HG02884 (cell line): ENCODE data around the gene GAPVD1.
"Not testable (repeated sequence)": the region's sequence is repeated elsewhere in the genome, so short reads cannot be mapped to it uniquely, and the experiment has no call there.

Source experiments
- ATAC-seq: cut with Tn5 transposase; IDR thresholded peaks from one replicate; pipeline ENCODE4 v1.9.1; 2021; ENCODE audit warnings: mild to moderate bottlenecking, moderate library complexity; ENCODE audit not compliant: unreplicated experiment

The GAPVD1 gene

DNA sequence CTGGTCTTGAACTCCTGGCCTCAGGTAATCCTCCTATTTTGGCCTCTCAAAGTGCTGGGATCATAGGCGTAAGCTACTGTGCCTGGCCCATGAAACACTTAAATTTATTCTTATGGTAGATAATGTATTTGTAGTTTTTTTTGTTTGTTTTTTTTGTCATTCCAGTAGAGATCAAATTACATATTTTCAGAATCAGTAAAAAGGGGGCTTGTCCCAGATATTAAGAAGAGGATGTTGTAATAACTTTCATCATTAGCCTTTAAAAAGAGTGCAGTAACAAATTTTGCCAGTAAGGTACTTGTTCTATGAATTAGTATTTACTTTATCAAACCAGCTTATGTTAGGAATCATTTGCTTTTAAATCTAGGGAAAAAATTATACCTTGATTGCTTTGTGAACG is 42.6 kb downstream of the GAPVD1 start:
- no peak for ATAC-seq

- no peak for ATAC-seq
Observed at GRCh38 chr9:125312411-125312810, 50.8 kb downstream of the GAPVD1 start.

- not testable (repeated sequence) for ATAC-seq
Observed at GRCh38 chr9:125316359-125316758, 54.7 kb downstream of the GAPVD1 start.

DNA sequence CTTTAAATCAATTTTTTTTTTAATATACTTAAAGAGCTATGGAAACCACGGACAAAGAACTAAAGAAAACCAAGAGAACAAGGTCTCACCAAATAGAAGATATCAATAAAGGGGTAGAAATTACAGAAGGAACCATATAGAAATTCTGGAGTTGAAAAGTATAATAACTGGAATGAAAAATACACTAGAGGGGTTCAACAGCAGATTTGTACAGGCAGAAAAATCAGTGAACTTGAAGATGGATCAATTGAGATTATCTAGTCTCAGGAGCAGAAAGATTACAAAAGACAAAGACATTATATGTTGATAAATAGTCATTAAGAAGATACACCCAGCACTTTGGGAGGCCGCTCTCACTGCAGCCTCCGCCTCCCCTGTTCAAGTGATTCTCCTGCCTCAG is 56.1 kb downstream of the GAPVD1 start:
- ATAC-seq: no peak

- ATAC-seq: no peak
Observed at GRCh38 chr9:125321496-125321895, 59.9 kb downstream of the GAPVD1 start.

DNA sequence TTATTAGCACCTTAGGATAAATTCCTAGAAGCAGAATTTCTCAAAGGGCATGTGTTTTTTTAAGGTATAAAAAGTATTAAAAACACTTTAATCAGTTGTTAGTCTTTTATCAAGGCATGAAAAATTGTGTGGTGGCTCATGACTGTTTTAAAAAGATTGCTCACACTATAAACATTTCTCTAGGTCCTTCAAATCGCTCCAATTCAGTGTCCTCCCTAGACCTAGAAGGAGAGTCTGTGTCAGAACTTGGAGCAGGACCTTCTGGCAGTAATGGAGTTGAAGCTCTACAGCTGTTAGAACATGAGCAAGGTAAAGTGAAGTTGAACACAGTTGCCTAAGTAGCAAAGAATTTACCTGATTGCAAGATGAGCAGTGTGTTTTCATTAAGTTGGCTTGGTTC is 62.0 kb downstream of the GAPVD1 start:
- no peak for ATAC-seq

- no peak for ATAC-seq
Observed at GRCh38 chr9:125325826-125326225, 64.2 kb downstream of the GAPVD1 start.

GRCh38 chr9:125329978-125330377 is 68.4 kb downstream of the GAPVD1 start:
- ATAC-seq: no peak

GRCh38 chr9:125330587-125330986 is 69.0 kb downstream of the GAPVD1 start:
- ATAC-seq: no peak

- no peak for ATAC-seq
Observed at GRCh38 chr9:125332527-125332926, 70.9 kb downstream of the GAPVD1 start.

- no peak for ATAC-seq
Observed at GRCh38 chr9:125337236-125337635, 75.6 kb downstream of the GAPVD1 start.

- ATAC-seq: no peak
Observed at GRCh38 chr9:125338929-125339328, 77.3 kb downstream of the GAPVD1 start.

GRCh38 chr9:125341566-125341965 is 79.9 kb downstream of the GAPVD1 start:
- no peak for ATAC-seq

DNA sequence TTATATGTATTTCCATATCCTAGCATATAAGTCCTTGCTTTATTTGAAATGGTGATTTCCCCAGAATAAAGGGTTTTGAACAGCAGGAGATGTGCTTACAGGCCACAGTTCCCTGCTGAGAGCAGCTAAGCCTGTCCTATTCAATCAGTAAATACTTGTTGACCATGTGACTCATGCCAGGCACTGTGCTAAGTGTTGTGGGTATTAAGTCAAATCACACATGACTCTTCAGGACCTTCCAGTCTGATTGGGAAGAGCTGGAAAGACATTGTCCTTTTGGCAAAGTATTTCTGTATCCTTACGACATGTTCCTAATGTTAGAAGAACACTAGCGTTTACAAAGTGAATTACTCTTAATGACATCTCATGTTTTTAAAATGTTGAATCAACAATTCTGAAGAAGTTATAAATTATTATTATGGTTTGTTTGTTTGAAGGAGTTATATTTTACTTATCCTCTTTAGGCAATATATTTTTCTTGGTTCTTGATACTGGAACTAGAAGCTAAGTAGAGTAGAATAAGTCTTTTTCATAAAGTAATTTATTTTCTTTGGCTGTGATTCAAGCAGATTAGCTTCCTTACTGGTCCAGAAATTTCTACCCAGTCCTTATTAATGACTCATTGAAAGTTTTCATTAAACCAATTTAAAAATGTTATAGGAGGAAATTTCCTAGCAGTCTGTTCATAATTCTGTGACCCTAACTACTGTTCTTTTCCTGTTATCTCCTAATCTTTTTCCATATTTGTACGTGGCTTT is 82.1 kb downstream of the GAPVD1 start:
- no peak for ATAC-seq

DNA sequence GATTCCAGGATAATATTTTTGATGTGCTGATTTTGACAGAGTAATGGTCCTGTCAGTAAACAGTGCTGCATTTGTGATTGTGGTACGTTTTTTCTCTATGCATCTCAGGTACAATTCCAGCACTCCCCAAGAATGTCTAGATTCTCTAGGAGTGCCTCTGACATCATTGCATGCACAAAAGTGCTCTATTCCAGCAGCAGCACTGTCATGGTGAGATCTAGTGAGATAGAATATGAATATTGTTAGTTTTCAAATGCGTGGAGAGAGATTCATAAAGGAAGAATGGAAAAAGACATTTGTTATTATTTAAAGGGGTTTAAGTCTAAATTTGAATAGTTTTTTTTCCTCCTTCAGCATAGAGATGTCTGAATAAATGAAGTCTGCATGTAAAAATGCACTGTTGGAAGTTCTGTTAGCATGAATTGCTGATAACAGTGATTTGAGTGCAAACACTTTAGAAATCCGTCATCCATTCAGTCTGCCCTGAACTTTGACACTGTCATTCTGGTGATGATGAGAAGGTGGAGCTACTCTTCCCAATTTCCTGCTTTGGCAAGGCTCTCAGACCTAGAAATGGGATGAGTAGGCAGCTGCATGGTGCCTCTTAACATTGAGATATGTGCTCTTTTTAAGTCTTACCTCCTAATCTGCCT is 84.6 kb downstream of the GAPVD1 start:
- no peak for ATAC-seq

DNA sequence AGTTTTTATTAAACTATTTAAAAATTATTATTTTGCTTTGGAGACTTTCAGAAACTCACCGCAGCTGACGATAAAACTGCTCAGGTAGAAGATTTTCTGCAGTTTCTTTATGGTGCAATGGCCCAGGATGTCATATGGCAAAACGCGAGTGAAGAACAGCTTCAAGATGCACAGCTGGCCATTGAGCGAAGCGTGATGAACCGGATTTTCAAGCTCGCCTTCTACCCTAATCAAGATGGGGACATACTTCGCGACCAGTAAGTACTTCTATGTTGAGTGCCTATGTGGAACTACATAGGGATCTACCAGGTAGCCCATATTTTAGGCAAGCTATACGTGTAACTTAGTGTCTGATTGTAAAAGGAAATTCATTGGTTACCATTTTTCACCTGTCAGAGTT is 94.0 kb downstream of the GAPVD1 start:
- ATAC-seq: no peak

- no peak for ATAC-seq
Observed at GRCh38 chr9:125356032-125356431, 94.4 kb downstream of the GAPVD1 start.

- ATAC-seq: no peak
Observed at GRCh38 chr9:125359011-125359410, 97.4 kb downstream of the GAPVD1 start.

- ATAC-seq: no peak
Observed at GRCh38 chr9:125360601-125361000, 99.0 kb downstream of the GAPVD1 start.

DNA sequence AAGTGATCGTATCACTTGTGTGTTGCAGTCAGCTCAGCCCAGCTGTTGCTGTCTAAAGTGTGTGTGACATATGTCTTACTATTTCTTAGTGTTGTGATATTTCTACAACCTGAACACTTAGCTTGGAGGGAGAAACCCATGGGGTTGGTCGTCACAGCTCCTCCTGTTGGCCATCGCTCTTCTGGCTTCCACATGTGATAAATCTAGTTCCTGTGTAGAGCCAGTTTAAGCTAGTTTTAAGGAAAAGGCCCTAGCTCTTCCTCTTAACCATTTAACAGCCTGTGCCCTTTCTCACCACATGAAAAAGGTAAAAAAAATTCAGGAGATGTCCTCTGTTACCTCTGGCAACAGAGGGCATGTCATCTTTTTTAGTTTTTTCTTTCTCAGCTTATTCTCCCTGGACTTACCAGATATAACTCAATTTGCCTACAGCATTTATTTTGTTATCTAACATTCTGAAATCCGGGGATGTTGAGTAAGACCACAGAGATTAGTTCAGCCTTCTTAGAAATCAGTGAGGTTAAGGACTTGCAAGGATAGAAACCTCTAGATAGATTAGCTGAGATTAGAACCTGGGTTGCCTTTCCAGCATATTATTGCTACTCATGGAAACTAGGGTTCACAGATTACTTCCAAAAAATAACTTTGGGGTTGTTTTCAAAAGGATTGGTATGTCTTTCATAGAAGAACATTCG is 100.4 kb downstream of the GAPVD1 start:
- ATAC-seq: no peak

DNA sequence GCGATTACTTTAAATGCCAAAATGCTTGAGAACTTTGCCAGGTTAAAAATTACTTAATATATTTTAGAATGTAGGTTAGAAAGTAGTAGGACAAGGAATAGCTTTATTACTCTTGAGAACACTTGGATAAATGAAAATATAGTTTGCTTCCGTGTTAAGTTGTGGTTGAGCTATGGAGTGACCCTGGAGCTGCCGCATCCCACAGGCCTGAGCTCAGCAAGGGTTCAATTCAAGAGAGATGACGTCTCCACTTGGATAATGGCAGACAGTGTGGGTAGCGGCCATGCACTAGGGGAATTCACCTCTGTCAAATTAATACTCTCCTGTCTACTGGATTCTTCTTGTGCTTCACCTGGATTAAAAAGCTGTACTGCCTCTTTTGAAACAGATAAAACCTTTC is 105.0 kb downstream of the GAPVD1 start:
- ATAC-seq: no peak

- no peak for ATAC-seq
Observed at GRCh38 chr9:125370786-125371185, 109.2 kb downstream of the GAPVD1 start.
